IMR-90 (cell line): ENCODE results near the gene PGK2. TPM values are rescaled to one million over a fixed set of nuclear protein-coding genes. Genes with fewer than 3 reads are reported as not detected.

Source experiments
- ATAC-seq: fragments of 200-7000 bp; cut with Tn5 transposase; 2 replicates; pipeline ENCODE4 v1.9.1; 2020; ENCODE audit warnings: low read depth, mild to moderate bottlenecking, moderate library complexity
- BruUV-seq: library from RNA; stranded (reverse); fragments of 400-500 nt; replicated peaks from 2 replicates; lab custom pipeline; 2021; lab: Mats Ljungman, UMichigan
- CTCF ChIA-PET: fragments of 300-600 bp; formaldehyde crosslinking; extraction: SDS; loops from one replicate; lab custom pipeline; 2021; ENCODE audit warnings: antibody characterized with exemption; lab: Yijun Ruan, JAX
- POLR2A ChIA-PET: fragments of 300-600 bp; sonication (Branson Sonifier 250); formaldehyde crosslinking; loops from one replicate; lab custom pipeline; 2022; ENCODE audit warnings: antibody characterized with exemption; ENCODE audit not compliant: unreplicated experiment; lab: Charles Lee
- DNase-seq: peaks from one replicate; pipeline ENCODE4 v3.0.0; 2013
- H2AFZ ChIP-seq: replicated peaks from 2 replicates; pipeline ENCODE3; 2013; ENCODE audit warnings: low read length, mild to moderate bottlenecking; ENCODE audit not compliant: poor library complexity
- H2AK5ac ChIP-seq: 2 replicates; pipeline ENCODE4 v1.6.1; 2013; ENCODE audit warnings: low read depth, low read length, inconsistent platforms
- H2AK9ac ChIP-seq: replicated peaks from 2 replicates; pipeline ENCODE3; 2013; ENCODE audit warnings: mild to moderate bottlenecking, low read depth, low read length, moderate library complexity; ENCODE audit not compliant: poor library complexity
- H2BK120ac ChIP-seq: 2 replicates; pipeline ENCODE4 v1.6.1; 2013; ENCODE audit warnings: low read depth, low read length, inconsistent platforms
- H2BK15ac ChIP-seq: 3 replicates; pipeline ENCODE4 v1.6.1; 2013; ENCODE audit warnings: low read depth, low read length, inconsistent platforms
- H2BK20ac ChIP-seq: 2 replicates; pipeline ENCODE4 v1.6.1; 2013; ENCODE audit warnings: low read depth, mild to moderate bottlenecking, inconsistent platforms, low read length, moderate library complexity
- H2BK5ac ChIP-seq: 2 replicates; pipeline ENCODE4 v1.6.1; 2013; ENCODE audit warnings: mild to moderate bottlenecking, low read depth, low read length, inconsistent platforms; ENCODE audit not compliant: poor library complexity, severe bottlenecking
- H3K14ac ChIP-seq: replicated peaks from 2 replicates; pipeline ENCODE4 v1.6.1; 2013; ENCODE audit warnings: low read depth, low read length, inconsistent platforms
- H3K18ac ChIP-seq: 2 replicates; pipeline ENCODE4 v1.6.1; 2013; ENCODE audit warnings: low read depth, low read length, control low read depth
- H3K23ac ChIP-seq: 2 replicates; pipeline ENCODE4 v1.6.1; 2013; ENCODE audit warnings: low read depth, low read length, inconsistent platforms
- H3K27ac ChIP-seq: 2 replicates; pipeline ENCODE4 v1.5.1; 2013; ENCODE audit warnings: mild to moderate bottlenecking, control low read depth, low read length; ENCODE audit not compliant: insufficient read depth
- H3K27me3 ChIP-seq: 2 replicates; pipeline ENCODE4 v1.6.1; 2013; ENCODE audit warnings: low read length; ENCODE audit not compliant: control insufficient read depth, insufficient read depth
- H3K36me3 ChIP-seq: 2 replicates; pipeline ENCODE4 v1.6.1; 2013; ENCODE audit warnings: low read length, mixed read lengths; ENCODE audit not compliant: control insufficient read depth, insufficient read depth
- H3K4ac ChIP-seq: 2 replicates; pipeline ENCODE4 v1.6.1; 2013; ENCODE audit warnings: low read depth, low read length, inconsistent platforms
- H3K4me1 ChIP-seq: 2 replicates; pipeline ENCODE4 v1.6.1; 2013; ENCODE audit warnings: low read length, mixed read lengths; ENCODE audit not compliant: control insufficient read depth, insufficient read depth
- H3K4me2 ChIP-seq: 2 replicates; pipeline ENCODE4 v1.6.1; 2013; ENCODE audit warnings: low read depth, mild to moderate bottlenecking, control low read depth, low read length, moderate library complexity
- H3K4me3 ChIP-seq: 2 replicates; pipeline ENCODE4 v1.5.1; 2013; ENCODE audit warnings: low read depth, mild to moderate bottlenecking, control low read depth, low read length, moderate library complexity; ENCODE audit not compliant: insufficient read depth
- H3K56ac ChIP-seq: 2 replicates; pipeline ENCODE4 v1.6.1; 2013; ENCODE audit warnings: low read length, inconsistent platforms; ENCODE audit not compliant: insufficient read depth; ENCODE audit errors: extremely low read depth
- H3K79me1 ChIP-seq, 2 experiments: 2 replicates each; pipeline ENCODE4 v1.6.1; 2013; ENCODE audit warnings: low read length in 2 of 2, inconsistent platforms in 1 of 2, low read depth in 1 of 2
- H3K9ac ChIP-seq: 2 replicates; pipeline ENCODE4 v1.6.1; 2013; ENCODE audit warnings: low read depth, low read length, control low read depth
- H3K9me1 ChIP-seq: 2 replicates; pipeline ENCODE4 v1.6.1; 2013; ENCODE audit warnings: low read length, inconsistent platforms; ENCODE audit not compliant: insufficient read depth
- H3K9me3 ChIP-seq: 2 replicates; pipeline ENCODE4 v1.6.1; 2013; ENCODE audit warnings: low read length; ENCODE audit not compliant: control insufficient read depth, insufficient read depth
- H4K20me1 ChIP-seq: 2 replicates; pipeline ENCODE4 v1.6.1; 2013; ENCODE audit warnings: low read length, inconsistent platforms; ENCODE audit not compliant: insufficient read depth
- H4K5ac ChIP-seq: 2 replicates; pipeline ENCODE4 v1.6.1; 2013; ENCODE audit warnings: mild to moderate bottlenecking, low read depth, low read length, control low read depth
- H4K8ac ChIP-seq, 2 experiments: 2 replicates each; pipeline ENCODE4 v1.6.1; 2013; ENCODE audit warnings: low read depth in 2 of 2, low read length in 2 of 2, control low read depth in 1 of 2, inconsistent platforms in 1 of 2
- H4K91ac ChIP-seq: 2 replicates; pipeline ENCODE4 v1.6.1; 2013; ENCODE audit warnings: low read depth, low read length, inconsistent platforms; ENCODE audit not compliant: insufficient read depth
- BHLHE40 ChIP-seq: fragments of 150-350 bp; IDR thresholded peaks from 2 replicates; pipeline ENCODE4 v1.6.1; 2016; ENCODE audit warnings: mild to moderate bottlenecking, low read depth, low read length
- CEBPB ChIP-seq: IDR thresholded peaks from 2 replicates; pipeline ENCODE4 v1.6.1; 2012; ENCODE audit warnings: low read depth, low read length, improper control_type of control experiment
- CHD1 ChIP-seq: IDR thresholded peaks from 2 replicates; pipeline ENCODE4 v1.6.1; 2012; ENCODE audit warnings: low read depth, low read length, improper control_type of control experiment
- FOS ChIP-seq: fragments of 150-350 bp; IDR thresholded peaks from 2 replicates; pipeline ENCODE4 v1.6.1; 2016; ENCODE audit warnings: low read depth, low read length
- MAFK ChIP-seq: IDR thresholded peaks from 2 replicates; pipeline ENCODE4 v1.6.1; 2012; ENCODE audit warnings: low read depth, low read length, improper control_type of control experiment
- MAZ ChIP-seq: IDR thresholded peaks from 2 replicates; pipeline ENCODE4 v1.6.1; 2012; ENCODE audit warnings: low read depth, mild to moderate bottlenecking, low read length, improper control_type of control experiment, moderate library complexity, borderline replicate concordance
- MXI1 ChIP-seq: IDR thresholded peaks from 2 replicates; pipeline ENCODE4 v1.6.1; 2012; ENCODE audit warnings: low read depth, mild to moderate bottlenecking, low read length, moderate library complexity, borderline replicate concordance
- NFE2L2 ChIP-seq: fragments of 150-350 bp; IDR thresholded peaks from 2 replicates; pipeline ENCODE4 v1.6.1; 2016; ENCODE audit warnings: low read depth, mild to moderate bottlenecking, low read length
- POLR2A ChIP-seq: IDR thresholded peaks from 2 replicates; pipeline ENCODE4 v1.6.1; 2012; ENCODE audit warnings: mild to moderate bottlenecking, low read depth, low read length
- RAD21 ChIP-seq: IDR thresholded peaks from 2 replicates; pipeline ENCODE4 v1.6.1; 2012; ENCODE audit warnings: low read length, improper control_type of control experiment
- RCOR1 ChIP-seq: IDR thresholded peaks from 2 replicates; pipeline ENCODE4 v1.6.1; 2012; ENCODE audit warnings: mild to moderate bottlenecking, low read length, improper control_type of control experiment; ENCODE audit not compliant: insufficient replicate concordance
- RFX5 ChIP-seq: IDR thresholded peaks from 2 replicates; pipeline ENCODE4 v1.8.0; 2012; ENCODE audit warnings: low read depth, mild to moderate bottlenecking, low read length, moderate library complexity
- SMC3 ChIP-seq: fragments of 150-350 bp; IDR thresholded peaks from 2 replicates; pipeline ENCODE4 v1.6.1; 2016; ENCODE audit warnings: low read depth, mild to moderate bottlenecking, antibody characterized with exemption, low read length, moderate library complexity
- WGBS, 2 experiments: methylation state at CpG; one replicate each; pipeline versions ENCODE4 v1.1.5 to v1.1.7; 2013; ENCODE audit warnings: missing lambda C conversion rate in 2 of 2; ENCODE audit not compliant: insufficient read length in 1 of 2; ENCODE audit errors: extremely low coverage in 2 of 2; 5-methylcytosine and 5-hydroxymethylcytosine counted together
- dilution Hi-C: fragments of 300-500 bp; cut with HindIII; formaldehyde crosslinking; loops from one replicate; pipeline ENCODE4 v1.14.3; 2018; ENCODE audit warnings: low sequenced_read_pairs; ENCODE audit not compliant: unreplicated experiment
- in situ Hi-C: fragments of 300-500 bp; cut with MboI; formaldehyde crosslinking; loops from 3 replicates; pipeline ENCODE4 v1.14.3; 2019; ENCODE audit warnings: low sequenced_read_pairs, inconsistent platforms, mixed read lengths
- intact Hi-C: fragments of 100-400 bp; cut with micrococcal nuclease; formaldehyde crosslinking; loops from 2 replicates; pipeline ENCODE4 v1.10.0; 2022
- polyA plus RNA-seq, 3 experiments: library from polyadenylated mRNA; depleted of rRNA; stranded (reverse); fragments of >200 nt; gene quantifications; 2 replicates each; pipeline ENCODE4 v1.2.3, GENCODE V29; 2012; ENCODE audit warnings: low replicate concordance in 1 of 3
- total RNA-seq: library from RNA; depleted of rRNA; stranded (reverse); fragments of >200 nt; gene quantifications from 2 replicates; pipeline ENCODE4 v1.2.3, GENCODE V29; 2012
- TF ChIP-seq, protein P1 (sequence below): fragments of 150-350 bp; IDR thresholded peaks from 2 replicates; pipeline ENCODE4 v1.6.1; 2016; ENCODE audit warnings: low read depth, mild to moderate bottlenecking, low read length, moderate library complexity, borderline replicate concordance
- TF ChIP-seq, protein P2 (sequence below): fragments of 150-350 bp; IDR thresholded peaks from 2 replicates; pipeline ENCODE4 v1.6.1; 2017; ENCODE audit warnings: mild to moderate bottlenecking, antibody characterized with exemption, low read length, low read depth
- TF ChIP-seq, protein P3 (sequence below): conservative IDR thresholded peaks from 2 replicates; pipeline ENCODE4 v1.5.1; 2012; ENCODE audit warnings: mild to moderate bottlenecking, low read depth, low read length, improper control_type of control experiment

Gene PGK2
- total and polyA plus RNA-seq, 2 of the 4 experiments (the other 2 are of a cell fraction) = not detected

- no peak overlapping the region for H3K14ac ChIP-seq
- no peaks in the 10 kb centered on the region for H3K36me3 ChIP-seq
- no peak overlapping the region for H3K23ac ChIP-seq
- H3K27me3 ChIP-seq = no peaks in the 10 kb centered on the region
- H4K8ac ChIP-seq = no peak overlapping the region
- H3K9ac ChIP-seq = no peak overlapping the region
- DNase-seq = no peak
- no peak overlapping the region for H3K56ac ChIP-seq
- H2BK20ac ChIP-seq = no peak overlapping the region
- no peak overlapping the region for H4K91ac ChIP-seq
- BruUV-seq = no TSS peak
- H2AK9ac ChIP-seq = no peak overlapping the region
- no peaks in the 10 kb centered on the region for H3K9me1 ChIP-seq
- ATAC-seq = no peak
- no peak overlapping the region for H2BK120ac ChIP-seq
- H4K20me1 ChIP-seq = no peaks in the 10 kb centered on the region
- no peak overlapping the region for H3K18ac ChIP-seq
- dilution Hi-C loops (no loop called here), intact Hi-C loops (no loop called here), in situ Hi-C loops (no loop called here)
- no peaks in the 10 kb centered on the region for H3K9me3 ChIP-seq
- no peak overlapping the region for H2BK15ac ChIP-seq
- H2AFZ ChIP-seq = no peak overlapping the region
- no peak overlapping the region for H2AK5ac ChIP-seq
- H3K4me3 ChIP-seq = no peak overlapping the region
- ChIA-PET POLR2A (no interaction called here), CTCF (no interaction called here)
- H3K27ac ChIP-seq = no peak overlapping the region
- no peak overlapping the region for H3K4ac ChIP-seq
- no peaks in the 10 kb centered on the region for H3K79me1 ChIP-seq
- no CpG with 5 or more reads among the region's 1 CpG for WGBS, 2 experiments
- TF ChIP-seq, protein P1, sequence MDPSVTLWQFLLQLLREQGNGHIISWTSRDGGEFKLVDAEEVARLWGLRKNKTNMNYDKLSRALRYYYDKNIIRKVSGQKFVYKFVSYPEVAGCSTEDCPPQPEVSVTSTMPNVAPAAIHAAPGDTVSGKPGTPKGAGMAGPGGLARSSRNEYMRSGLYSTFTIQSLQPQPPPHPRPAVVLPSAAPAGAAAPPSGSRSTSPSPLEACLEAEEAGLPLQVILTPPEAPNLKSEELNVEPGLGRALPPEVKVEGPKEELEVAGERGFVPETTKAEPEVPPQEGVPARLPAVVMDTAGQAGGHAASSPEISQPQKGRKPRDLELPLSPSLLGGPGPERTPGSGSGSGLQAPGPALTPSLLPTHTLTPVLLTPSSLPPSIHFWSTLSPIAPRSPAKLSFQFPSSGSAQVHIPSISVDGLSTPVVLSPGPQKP = no peak
- TF ChIP-seq MXI1 = no peak
- TF ChIP-seq, protein P2, sequence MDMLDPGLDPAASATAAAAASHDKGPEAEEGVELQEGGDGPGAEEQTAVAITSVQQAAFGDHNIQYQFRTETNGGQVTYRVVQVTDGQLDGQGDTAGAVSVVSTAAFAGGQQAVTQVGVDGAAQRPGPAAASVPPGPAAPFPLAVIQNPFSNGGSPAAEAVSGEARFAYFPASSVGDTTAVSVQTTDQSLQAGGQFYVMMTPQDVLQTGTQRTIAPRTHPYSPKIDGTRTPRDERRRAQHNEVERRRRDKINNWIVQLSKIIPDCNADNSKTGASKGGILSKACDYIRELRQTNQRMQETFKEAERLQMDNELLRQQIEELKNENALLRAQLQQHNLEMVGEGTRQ = no peak
- TF ChIP-seq MAFK = no peak
- no peak for TF ChIP-seq SMC3
- TF ChIP-seq CHD1 = no peak
- TF ChIP-seq MAZ = no peak
- TF ChIP-seq NFE2L2 = no peak
- no peak for TF ChIP-seq CEBPB
- no peak for TF ChIP-seq FOS
- no peak for TF ChIP-seq POLR2A
- no peak for TF ChIP-seq RFX5
- TF ChIP-seq, protein P3, sequence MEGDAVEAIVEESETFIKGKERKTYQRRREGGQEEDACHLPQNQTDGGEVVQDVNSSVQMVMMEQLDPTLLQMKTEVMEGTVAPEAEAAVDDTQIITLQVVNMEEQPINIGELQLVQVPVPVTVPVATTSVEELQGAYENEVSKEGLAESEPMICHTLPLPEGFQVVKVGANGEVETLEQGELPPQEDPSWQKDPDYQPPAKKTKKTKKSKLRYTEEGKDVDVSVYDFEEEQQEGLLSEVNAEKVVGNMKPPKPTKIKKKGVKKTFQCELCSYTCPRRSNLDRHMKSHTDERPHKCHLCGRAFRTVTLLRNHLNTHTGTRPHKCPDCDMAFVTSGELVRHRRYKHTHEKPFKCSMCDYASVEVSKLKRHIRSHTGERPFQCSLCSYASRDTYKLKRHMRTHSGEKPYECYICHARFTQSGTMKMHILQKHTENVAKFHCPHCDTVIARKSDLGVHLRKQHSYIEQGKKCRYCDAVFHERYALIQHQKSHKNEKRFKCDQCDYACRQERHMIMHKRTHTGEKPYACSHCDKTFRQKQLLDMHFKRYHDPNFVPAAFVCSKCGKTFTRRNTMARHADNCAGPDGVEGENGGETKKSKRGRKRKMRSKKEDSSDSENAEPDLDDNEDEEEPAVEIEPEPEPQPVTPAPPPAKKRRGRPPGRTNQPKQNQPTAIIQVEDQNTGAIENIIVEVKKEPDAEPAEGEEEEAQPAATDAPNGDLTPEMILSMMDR = no peak
- TF ChIP-seq RCOR1 = no peak
- no peak for TF ChIP-seq RAD21
- no peak for TF ChIP-seq BHLHE40
- no peak overlapping the region for H2BK5ac ChIP-seq
- H4K5ac ChIP-seq = no peak overlapping the region
- no peak overlapping the region for H3K4me2 ChIP-seq
- no peaks in the 10 kb centered on the region for H3K4me1 ChIP-seq
Observed at GRCh38 chr6:49776444-49776843, 10.6 kb downstream of the PGK2 start.
